GM18520 (cell line): Measurements from ENCODE around the gene BAHCC1.

ENCODE experiments used
- ATAC-seq: cut with Tn5 transposase; IDR thresholded peaks from one replicate; pipeline ENCODE4 v1.9.1; 2021; ENCODE audit not compliant: unreplicated experiment

Gene BAHCC1

DNA sequence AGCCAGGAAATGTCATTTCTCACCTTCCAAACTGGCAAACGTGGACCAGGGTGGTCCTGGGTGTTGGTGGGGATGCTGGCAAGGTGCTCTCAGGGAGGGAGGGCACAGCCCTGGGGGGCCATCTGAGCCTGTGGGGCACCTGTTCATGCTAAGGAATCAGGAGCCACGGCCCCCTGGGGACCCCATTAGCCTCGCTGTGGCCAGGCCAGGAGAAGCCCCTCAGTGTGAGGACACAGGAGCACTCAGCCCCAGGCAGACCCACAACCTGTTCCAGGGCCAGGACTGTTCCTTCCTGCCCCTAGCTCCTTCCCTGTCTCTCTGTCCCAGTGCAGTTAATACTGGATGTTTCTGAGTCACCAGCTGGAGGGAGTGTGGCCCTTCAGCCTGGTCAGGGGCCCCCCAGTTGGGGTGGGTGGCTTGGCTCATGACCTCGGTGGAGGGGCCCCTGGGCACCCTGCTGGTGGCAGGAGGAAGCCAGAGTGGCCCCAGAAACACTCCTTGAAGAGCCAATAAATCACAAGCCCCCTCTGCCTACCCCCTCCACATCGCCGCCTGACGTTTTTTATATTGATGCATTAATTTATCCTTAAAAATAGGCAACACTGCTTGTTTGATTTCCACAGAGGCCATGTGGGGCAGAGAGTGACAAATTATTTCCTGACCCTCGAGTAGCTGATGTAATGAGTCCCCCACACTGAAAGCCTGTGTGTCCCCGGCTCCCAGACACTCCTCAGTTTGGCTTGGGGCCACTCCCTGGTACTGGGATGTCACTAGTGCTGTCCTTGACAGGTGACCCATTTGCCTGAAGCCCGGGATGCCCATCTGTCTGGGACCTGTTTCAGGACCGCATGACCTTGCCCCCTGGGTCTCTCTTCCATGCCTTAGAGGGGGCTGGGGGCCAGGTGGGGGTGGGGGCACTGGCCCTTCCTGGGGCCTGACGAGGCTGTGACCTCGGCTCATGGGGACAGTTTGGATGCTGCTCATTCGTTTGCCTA is 95.0 kb downstream of the BAHCC1 start:
- no peak for ATAC-seq

DNA sequence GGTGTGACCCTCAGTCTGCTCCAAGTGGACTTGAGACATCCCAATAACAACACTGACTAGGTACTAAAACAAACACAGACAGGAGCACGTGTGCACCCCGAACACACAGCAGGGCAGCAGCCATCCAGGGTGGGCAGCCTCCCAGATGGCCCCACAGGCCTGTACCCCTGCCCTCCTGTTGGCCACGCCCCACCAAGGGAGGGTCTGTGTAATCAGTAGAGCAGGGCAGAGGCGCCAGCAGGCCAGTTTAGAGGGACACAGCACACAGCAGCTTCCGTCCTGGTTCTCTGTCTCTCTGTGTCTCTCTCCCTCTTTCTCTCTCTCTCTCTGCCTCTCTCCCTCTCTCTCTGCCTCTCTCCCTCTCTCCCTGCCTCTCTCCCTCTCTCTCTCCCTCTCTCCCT is 95.9 kb downstream of the BAHCC1 start:
- no peak for ATAC-seq

DNA sequence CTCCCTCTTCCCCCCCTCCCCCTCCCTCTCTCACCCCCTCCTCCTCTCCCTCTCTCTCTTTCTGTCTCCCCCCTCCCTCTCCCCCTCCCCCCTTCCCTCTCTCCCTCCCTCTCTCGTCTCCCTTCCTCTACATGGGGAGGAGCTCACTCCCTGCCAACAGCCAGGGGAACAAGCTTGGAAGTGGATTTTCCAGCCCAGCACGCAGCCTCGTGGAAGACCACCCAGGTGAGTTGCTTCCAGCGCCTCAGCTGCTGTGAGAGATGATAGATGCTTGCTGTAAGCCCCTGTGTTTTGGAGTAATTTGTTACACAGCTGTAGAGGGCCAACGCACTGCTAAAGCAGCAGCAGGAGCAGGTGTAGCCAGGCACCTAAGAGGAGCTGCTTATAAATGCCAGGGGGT is 96.5 kb downstream of the BAHCC1 start:
- ATAC-seq = no peak

DNA sequence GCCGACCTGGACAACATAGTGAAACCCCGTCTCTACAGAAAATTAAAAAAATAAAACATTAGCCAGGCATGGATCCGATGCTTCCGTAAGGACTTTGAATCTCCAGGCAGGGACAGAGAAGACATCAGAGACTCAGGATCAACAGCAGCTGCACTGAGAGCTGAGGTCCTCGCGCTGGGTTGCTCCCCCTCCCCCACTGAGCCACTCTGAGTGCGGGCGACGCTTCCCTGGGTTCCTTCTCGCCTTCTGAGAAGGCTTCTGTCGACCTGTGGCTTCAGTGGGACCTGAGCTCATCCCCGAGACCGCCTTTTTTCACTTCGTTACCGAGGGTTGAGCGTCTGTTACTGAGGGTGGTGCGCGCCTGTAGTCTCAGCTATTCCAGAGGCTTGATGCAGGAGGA is 96.9 kb downstream of the BAHCC1 start:
- ATAC-seq = no peak

DNA sequence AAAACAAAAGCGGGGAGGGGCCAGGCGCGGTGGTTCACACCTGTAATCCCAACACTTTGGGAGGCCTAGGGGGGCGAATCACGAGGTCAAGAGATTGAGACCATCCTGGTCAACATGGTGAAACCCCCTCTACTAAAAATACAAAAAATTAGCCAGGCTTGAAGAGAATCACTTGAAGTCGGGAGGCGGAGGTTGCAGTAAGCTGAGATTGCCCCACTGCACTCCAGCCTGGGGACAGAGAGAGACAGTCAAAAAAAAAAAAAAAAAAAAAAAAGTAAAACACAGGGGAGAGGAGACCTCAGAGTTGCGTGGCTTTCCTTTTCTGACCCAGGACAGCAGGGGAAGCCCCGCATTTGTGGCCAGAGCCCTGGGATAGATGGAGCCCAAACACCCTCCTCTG is 97.4 kb downstream of the BAHCC1 start:
- ATAC-seq = no peak

DNA sequence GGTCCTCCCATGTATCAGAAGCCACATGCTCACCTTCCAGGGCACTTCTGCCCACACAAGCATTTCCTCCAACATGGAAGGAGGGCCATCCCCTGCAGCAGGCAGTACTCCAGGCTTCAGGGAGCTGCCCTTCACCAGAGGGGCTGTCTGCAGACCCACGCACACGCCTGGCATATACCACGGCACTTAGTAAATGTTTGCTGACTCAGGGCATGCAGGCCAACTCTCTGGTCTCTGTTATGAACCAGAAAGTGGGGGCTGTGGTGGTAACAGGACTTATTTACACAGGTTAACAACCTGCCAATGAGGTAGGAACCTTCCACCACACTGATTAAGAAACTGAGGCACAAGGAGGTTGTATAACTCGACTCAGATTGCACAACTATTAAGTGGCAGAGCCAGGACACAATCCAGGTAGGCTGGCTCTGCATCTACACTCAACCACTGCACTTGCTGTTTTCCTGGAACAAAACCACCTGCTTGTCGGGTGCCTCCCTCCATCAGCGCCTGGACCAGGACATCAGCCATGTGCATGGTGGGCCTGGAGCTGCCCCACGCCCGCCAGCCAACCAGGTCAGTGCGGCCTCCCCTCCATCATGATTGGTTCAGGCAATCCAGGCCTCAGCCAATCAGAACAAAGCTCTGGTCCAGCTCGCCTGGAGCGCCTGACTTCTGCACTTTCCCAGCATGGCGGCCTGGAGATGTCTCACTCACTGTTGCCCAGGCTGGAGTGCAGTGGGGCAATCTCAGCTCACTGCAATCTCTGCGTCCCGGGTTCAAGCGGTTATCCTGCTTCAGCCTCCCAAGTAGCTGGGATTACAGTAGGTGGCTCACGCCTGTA is 98.2 kb downstream of the BAHCC1 start:
- no peak for ATAC-seq

DNA sequence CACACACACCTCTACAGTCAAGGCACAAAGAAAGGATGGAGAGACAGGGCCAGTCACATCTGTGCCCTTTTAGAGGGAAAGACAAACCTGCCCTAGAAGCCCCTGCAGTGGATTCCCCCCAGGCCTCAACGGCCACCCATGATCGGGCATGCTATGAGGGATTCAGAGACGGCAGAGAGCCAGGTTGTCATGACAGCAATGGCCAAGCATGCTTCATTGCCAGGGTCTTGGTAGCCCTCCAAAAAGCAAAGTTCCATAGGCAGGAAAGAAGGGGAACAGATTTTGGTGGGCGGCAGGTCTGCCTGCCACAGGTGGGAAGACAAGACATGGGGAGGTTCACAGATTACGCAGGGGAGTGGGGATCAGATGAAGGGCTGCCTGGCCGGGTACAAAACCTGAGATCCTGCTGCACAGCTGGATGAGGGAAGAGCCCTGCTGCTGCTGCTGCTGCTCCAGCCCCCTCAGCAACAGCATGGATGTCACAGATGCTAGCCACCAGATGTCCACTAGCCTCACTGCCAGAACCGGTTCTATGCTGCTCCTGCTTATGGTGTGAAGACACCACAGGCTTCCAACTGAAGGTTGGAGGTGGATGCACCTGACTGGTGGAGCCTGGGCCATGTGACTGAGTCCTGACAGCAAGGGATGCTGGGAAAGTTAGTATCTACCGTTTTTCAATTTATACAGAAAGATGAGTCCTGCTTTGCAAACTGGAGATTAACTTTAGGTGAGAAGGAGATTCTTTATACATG is 99.5 kb downstream of the BAHCC1 start:
- ATAC-seq = no peak

DNA sequence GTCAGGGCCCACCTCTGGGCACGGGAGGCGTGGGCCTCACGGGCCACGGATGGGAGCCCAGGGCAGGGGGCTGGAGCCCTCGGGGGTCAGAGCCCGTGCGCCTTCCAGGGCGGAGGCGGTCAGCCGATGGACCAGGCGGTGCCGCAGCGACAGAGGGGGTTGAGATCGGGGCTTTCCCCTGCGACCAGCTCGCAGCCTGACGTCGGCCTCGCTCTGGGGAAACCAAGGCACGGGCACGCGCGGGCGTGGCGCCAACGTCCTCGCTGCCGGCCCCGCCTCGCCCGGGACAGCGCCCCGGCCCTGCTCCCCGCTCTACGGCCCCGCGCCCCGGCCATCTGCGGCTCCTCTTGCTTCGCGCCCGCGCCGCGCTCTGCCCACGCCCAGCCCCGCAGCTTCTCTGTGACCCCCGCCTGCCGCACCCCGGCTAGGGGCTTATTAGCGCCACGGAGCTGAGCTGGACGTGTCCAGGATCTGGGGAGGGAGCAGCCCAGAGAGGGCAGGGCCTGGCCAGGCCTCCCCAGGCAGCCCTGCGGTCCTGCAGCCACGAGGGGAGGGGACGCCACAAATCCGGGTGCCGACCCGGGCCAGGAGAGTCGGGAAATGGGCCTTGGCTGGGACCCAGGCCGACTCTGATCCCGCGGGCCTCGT is 103.8 kb downstream of the BAHCC1 start:
- no peak for ATAC-seq

DNA sequence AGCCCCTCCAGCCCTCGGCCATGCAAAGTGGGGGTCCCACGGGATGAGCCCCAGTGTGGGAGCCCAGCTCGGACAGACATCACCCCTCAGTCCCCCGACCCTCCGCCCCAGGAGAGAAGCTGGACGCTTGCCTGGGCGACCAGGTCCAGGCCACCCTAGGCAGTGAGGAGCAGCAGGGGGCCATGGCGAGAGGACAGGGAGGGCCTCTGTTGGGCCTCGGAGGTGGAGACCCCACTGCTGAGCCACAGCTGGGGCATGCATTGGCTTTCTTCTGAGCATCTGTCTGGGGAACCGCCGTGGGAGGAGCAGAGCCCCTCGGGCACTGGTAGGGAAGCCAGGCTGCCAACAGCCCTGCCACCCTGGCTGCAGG is 104.3 kb downstream of the BAHCC1 start:
- no peak for ATAC-seq

DNA sequence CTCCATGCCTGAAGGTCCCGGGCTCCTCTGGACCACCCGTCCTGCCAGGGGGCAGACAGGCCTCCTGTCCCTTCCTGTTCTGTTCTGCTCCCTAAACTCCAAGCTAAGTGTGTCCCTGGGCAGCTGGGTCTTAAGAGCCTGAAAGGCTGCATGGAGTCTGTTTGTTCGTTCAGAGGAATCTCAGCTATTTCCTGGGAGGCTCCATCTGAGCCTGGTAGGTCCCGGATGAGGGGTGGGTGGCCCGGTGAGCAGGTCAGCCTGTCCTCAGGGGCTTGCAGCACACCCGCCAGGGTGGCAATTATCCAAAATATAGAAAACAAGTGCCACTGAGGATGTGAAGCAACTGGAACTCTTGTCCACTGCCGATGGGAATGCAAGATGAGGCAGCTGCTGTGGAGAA is 104.8 kb downstream of the BAHCC1 start:
- no peak for ATAC-seq

DNA sequence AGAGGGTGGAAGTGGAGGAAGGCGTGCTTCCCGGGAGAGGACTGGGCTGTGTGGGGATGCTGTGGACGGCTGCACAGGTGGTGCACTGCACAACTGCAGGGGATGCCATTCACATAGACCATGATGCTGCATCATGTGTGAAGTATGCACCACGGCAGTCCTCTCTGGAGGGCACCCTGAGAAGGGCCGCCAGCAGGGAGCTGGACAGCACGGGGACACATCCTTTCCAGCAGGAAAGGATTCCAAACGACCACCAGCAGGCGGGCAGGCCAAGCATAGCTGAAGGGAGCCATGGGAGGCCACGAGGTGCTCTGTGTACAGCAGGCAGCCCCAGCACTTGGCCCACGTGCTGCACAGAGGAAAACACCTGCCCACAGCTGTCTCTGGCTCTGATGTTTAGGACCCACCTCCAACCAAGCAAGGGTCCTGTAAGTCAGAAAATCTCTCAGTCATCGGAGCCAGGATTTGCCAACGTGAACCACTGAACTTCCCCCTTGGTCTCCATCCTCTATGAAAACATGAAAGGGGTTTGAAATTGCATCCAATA is 107.3 kb downstream of the BAHCC1 start:
- ATAC-seq = no peak

DNA sequence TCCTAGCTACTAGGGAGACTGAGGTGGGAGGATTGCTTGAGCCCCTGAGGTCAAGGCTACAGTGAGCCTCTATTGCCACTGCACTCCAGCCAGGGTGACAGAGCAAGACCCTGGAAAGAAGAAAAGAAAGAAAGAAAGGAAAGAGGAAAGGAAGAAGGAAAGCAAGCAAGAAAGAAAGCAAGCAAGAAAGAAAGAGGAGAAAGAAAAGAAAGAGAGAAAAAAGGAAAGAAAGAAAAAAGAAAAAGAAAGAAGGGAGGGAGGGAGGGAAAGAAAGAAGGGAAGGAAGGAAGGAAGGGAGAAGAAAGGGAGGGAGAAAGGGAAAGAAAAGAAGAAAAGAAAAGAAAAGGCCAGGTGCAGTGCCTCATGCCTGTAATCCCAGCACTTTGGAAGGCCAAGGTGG is 108.4 kb downstream of the BAHCC1 start:
- no peak for ATAC-seq

DNA sequence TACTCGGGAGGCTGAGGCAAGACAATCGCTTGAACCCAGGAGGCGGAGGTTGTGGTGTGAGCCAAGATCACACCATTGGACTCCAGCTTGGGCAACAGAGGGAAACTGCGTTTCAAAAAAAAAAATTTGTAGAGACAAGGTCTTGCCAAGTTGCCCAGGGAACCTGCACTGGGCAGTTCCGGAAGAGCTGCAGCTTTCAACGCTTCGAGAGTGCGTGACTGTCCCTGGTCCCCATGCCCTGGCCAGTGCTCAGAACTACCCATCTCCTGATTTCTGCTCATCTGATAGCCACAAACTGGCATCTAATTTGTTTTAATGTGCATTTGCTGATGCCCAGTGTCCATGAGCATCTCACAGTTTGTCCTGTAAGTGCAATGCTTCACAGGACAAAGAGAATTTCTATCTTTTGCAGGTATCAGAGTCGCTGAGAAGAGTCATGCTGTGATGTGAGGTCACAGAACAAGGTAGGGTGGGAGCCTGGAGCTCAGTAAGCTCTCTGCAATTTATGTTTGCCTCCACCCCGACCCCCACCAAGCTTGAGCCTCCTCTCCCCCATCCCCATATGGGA is 113.5 kb downstream of the BAHCC1 start:
- ATAC-seq = no peak

DNA sequence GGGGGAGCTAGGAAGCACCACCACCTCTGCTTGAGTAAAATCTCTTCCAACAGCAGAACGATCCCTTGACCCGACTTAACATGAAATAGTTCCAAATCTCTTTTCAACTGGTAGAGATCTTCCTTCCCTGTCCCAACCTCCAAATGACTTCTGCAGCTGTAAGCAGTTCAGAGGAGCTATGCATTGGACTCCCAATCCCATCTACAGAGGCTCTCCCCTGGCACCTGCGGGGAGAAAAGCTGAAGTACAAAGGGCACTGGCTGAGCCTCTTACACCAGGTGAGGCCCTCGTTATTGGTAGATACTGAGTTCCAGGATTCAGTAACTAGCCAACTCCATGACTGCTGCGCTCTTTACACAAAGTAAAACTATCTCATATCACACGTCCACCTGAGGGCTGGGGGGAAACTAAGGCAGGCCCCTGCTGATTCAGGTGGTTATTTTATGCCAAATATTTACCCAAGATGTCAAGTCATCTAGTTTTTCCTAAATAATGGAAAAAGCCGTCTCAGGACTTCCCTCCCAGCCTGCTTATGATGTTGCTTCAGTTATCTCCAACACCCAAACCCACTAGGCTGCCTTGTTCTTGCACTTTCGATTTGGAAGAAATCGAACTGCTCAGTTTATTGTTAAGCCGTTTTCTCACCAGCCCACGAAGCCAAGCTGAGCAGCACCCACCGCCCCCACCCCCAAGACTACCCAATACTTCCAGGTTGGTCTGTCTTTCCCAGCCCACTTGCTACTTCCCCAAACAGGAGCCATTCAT is 114.1 kb downstream of the BAHCC1 start:
- ATAC-seq = no peak

DNA sequence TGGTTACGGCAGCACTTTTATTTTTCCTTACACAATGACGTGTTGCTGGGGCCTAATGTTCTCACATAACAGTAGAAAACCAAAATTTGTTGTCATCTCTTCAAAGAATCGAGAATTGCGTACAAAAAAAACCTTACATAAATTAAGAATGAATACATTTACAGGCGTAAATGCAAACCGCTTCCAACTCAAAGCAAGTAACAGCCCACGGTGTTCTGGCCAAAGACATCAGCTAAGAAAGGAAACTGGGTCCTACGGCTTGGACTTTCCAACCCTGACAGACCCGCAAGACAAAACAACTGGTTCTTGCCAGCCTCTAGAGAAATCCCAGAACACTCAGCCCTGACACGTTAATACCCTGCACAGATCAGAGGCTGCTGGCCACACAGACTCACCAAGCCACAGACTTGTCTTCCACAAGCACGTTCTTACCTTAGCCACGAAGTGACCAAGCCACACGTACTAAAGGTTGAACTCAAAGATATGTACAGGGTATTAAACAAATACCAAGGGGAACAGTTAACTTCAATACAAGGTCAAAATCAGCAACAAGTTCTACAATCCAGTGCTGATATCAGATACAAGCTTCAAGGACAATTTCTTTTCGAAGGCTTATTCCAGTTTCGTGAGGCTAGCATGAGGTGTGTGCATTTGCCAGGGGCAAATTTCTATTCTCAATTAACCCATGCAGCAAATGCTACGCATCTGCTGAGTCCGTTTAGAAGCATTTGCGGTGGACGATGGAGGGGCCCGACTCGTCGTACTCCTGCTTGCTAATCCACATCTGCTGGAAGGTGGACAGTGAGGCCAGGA is 114.9 kb downstream of the BAHCC1 start:
- no peak for ATAC-seq

DNA sequence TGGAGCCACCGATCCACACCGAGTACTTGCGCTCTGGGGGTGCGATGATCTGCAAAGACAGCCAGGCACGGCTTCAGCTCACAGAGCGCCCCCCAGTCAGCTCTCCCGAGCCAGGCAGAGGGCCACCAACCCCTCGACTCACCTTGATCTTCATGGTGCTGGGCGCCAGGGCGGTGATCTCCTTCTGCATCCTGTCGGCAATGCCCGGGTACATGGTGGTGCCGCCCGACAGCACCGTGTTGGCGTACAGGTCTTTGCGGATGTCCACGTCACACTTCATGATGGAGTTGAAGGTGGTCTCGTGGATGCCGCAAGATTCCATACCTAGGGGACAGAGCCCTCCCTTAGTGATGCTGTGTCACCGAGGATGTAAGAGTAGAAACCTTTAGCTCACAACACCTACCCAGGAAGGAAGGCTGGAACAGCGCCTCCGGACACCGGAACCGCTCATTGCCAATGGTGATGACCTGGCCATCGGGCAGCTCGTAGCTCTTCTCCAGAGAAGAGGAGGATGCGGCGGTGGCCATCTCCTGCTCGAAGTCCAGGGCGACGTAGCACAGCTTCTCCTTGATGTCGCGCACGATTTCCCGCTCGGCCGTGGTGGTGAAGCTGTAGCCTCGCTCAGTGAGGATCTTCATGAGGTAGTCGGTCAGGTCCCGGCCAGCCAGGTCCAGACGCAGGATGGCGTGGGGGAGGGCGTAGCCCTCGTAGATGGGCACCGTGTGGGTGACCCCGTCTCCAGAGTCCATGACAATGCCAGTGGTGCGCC is 115.7 kb downstream of the BAHCC1 start:
- no peak for ATAC-seq

DNA sequence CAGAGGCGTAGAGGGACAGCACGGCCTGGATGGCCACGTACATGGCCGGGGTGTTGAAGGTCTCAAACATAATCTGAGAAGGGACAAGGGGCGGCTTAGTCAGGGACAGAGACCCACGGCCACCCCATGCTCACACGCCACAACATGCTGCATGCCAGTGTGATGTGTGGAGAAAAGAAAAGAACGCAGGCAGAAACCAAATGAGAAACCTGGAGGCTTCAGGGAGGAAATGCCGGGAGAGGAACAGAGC is 116.2 kb downstream of the BAHCC1 start:
- ATAC-seq = no peak
